GM12865 (cell line): ENCODE data around the gene COIL.
"Not testable (repeated sequence)": the region's sequence is repeated elsewhere in the genome, so short reads cannot be mapped to it uniquely, and the experiment has no call there.

ENCODE experiments used
- DNase-seq: peaks from one replicate; pipeline ENCODE4 v3.0.0; 2010; ENCODE audit warnings: low read depth
- H3K4me3 ChIP-seq: 2 replicates; pipeline ENCODE4 v1.5.1; 2011; ENCODE audit warnings: mild to moderate bottlenecking, low read depth, low read length, control low read depth
- CTCF ChIP-seq: IDR thresholded peaks from 2 replicates; pipeline ENCODE4 v1.5.1; 2011; ENCODE audit warnings: low read length, control low read depth, low read depth, inconsistent platforms; ENCODE audit not compliant: insufficient read depth; ENCODE audit errors: missing control alignments

Gene COIL

GRCh38 chr17:56972111-56972730, 11.4 kb upstream of the COIL start:
- no peak overlapping the region for H3K4me3 ChIP-seq
- no peak for DNase-seq
- no peak for TF ChIP-seq CTCF

GRCh38 chr17:56970974-56971373, 10.1 kb upstream of the COIL start:
- no peak for DNase-seq
- no peak for TF ChIP-seq CTCF
- no peak overlapping the region for H3K4me3 ChIP-seq

- DNase-seq: no peak
- no peak for TF ChIP-seq CTCF
- no peak overlapping the region for H3K4me3 ChIP-seq
Observed at GRCh38 chr17:56966338-56966737, 5.5 kb upstream of the COIL start.

GRCh38 chr17:56965681-56966080, 4.8 kb upstream of the COIL start:
- not testable (repeated sequence) for H3K4me3 ChIP-seq, DNase-seq

GRCh38 chr17:56965241-56965640, 4.4 kb upstream of the COIL start:
- H3K4me3 ChIP-seq, DNase-seq: not testable (repeated sequence)

- DNase-seq: no peak
- H3K4me3 ChIP-seq: no peak overlapping the region
- no peak for TF ChIP-seq CTCF
Observed at GRCh38 chr17:56956992-56957391, 3.9 kb downstream of the COIL start.

GRCh38 chr17:56949595-56949994, 11.3 kb downstream of the COIL start:
- no peak overlapping the region for H3K4me3 ChIP-seq
- no peak for DNase-seq
- no peak for TF ChIP-seq CTCF

- no peak for TF ChIP-seq CTCF
- DNase-seq: no peak
- H3K4me3 ChIP-seq: no peak overlapping the region
Observed at GRCh38 chr17:56948491-56948890, 12.4 kb downstream of the COIL start.
